Hematopoietic multipotent progenitor cell treated with erythropoietin and hydrocortisone succinate and interleukin-3 and kit ligand, for 15 days (in vitro differentiated cells): ENCODE data around the gene COMT.
A peak's percentile ranks its signal among the peaks of the same experiment; 100 is the strongest.

Experiments used
- DNase-seq: peaks from one replicate; pipeline ENCODE4 v3.0.0-alpha.2; 2015; ENCODE audit warnings: low spot score

COMT gene

GRCh38 chr22:19983741-19984140 lies 42.2 kb downstream of the COMT start:
- DNase-seq: no peak

- DNase-seq: no peak
Measured at GRCh38 chr22:19984201-19984753, 42.7 kb downstream of the COMT start.

- DNase-seq: no peak
Measured at GRCh38 chr22:19984851-19985811, 43.6 kb downstream of the COMT start.

- no peak for DNase-seq
Measured at GRCh38 chr22:19986011-19986409, 44.4 kb downstream of the COMT start.

GRCh38 chr22:19986410-19987341 lies 45.1 kb downstream of the COMT start:
- DNase-seq: peak; percentile 69

- DNase-seq: no peak
Measured at GRCh38 chr22:19987394-19988306, 46.1 kb downstream of the COMT start.

- DNase-seq: no peak
Measured at GRCh38 chr22:19988331-19988808, 46.8 kb downstream of the COMT start.

- no peak for DNase-seq
Measured at GRCh38 chr22:19988965-19989724, 47.6 kb downstream of the COMT start.

GRCh38 chr22:19989725-19990067 lies 48.1 kb downstream of the COMT start:
- DNase-seq: no peak

- DNase-seq: no peak
Measured at GRCh38 chr22:19990188-19990587, 48.6 kb downstream of the COMT start.

GRCh38 chr22:19990609-19991394 lies 49.2 kb downstream of the COMT start:
- DNase-seq: no peak

GRCh38 chr22:19991395-19991644 lies 49.7 kb downstream of the COMT start:
- DNase-seq: no peak

- no peak for DNase-seq
Measured at GRCh38 chr22:19991645-19992451, 50.3 kb downstream of the COMT start.

- no peak for DNase-seq
Measured at GRCh38 chr22:19992481-19992911, 50.9 kb downstream of the COMT start.

GRCh38 chr22:19992921-19993355 lies 51.4 kb downstream of the COMT start:
- no peak for DNase-seq

GRCh38 chr22:19993926-19994325 lies 52.4 kb downstream of the COMT start:
- DNase-seq: no peak

GRCh38 chr22:19994851-19995610 lies 53.5 kb downstream of the COMT start:
- no peak for DNase-seq

GRCh38 chr22:19995611-19996339 lies 54.2 kb downstream of the COMT start:
- no peak for DNase-seq
